CD4-positive, alpha-beta T cell treated with Interleukin-10 for 1 hour (primary cell): ENCODE results near the gene GATA2.

ENCODE experiments used
- DNase-seq: peaks from one replicate; pipeline ENCODE4 v3.0.0-alpha.2; 2020

Gene GATA2

GRCh38 chr3:128492671-128493569 is at the start of gene GATA2:
Gene GATA2 (minus strand): TSS chr3:128493201. CDS start chr3:128487031, 6,170 bp downstream.
- DNase-seq: no peak

GRCh38 chr3:128541246-128541645 is 48.2 kb upstream of the GATA2 start:
- no peak for DNase-seq

DNA sequence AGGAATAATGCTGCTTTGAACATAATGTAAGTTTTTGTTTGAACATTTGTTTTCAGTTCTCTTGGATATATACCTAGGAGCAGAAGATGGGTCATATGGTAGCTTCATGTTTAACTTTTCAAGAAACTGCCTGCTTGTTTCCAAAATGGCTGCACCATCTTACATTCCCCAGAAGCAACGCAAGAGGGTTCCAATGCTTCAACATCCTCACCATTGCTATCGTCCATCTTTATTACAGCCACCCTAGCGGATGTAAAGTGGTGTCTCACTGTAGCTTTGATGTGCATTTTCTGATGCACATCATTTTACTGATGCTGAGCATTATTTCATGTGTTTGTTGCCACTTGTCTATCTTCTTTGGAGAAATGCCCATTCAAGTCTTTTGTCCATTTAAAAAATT is 46.4 kb upstream of the GATA2 start:
- DNase-seq: no peak

DNA sequence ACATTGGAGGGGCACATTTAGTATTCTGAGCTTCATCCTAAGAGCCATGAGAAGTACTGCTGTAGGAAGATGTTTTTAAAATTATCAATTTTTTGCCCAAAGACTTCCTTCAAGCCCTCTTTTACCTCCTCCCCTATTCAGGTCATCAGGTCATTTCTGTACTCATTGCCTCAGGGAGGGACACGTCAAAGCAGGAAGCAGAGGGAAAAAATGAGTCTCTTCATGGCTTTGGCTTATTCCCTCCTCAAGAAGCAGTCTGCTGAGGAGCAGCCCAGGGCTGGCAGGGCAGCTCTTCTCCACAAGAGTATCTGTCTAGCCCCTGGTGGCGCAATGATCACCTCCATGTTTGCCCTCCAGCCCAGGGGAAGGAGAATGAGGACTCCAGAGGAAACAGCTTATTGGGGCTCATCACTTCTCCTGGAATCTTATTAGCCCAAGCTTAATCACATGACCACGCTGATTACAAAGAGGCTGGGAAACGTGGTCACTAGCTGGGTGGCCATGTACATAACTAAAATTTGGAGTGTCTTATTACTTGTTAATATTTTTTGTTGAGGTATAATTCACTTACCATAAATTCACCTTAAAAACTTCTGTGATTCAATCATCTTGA is 44.2 kb upstream of the GATA2 start:
- DNase-seq: no peak

GRCh38 chr3:128532012-128532983 is 39.3 kb upstream of the GATA2 start:
- DNase-seq: no peak

- DNase-seq: no peak
Observed at GRCh38 chr3:128524374-128525299, 31.6 kb upstream of the GATA2 start.

DNA sequence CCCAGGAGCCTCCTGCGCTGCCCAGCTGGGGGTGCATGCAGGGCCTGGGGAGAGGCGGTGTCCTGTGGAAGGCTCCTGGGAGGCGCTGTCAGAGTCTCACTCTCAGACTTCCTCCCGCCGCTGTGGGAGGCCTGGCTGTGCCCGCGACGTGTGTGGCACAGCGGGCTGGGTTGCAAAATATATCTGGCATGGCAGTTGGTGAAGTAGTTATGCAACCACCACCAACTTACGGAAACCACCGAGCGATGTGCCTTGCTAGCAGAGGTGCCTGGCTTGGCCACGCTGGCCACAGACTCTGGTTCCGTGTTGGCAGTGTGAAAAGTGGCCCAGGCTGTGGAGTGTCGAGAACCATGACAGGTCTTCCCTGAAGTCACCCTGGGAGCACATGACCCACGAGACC is 30.6 kb upstream of the GATA2 start:
- no peak for DNase-seq

- no peak for DNase-seq
Observed at GRCh38 chr3:128521715-128522114, 28.7 kb upstream of the GATA2 start.

DNA sequence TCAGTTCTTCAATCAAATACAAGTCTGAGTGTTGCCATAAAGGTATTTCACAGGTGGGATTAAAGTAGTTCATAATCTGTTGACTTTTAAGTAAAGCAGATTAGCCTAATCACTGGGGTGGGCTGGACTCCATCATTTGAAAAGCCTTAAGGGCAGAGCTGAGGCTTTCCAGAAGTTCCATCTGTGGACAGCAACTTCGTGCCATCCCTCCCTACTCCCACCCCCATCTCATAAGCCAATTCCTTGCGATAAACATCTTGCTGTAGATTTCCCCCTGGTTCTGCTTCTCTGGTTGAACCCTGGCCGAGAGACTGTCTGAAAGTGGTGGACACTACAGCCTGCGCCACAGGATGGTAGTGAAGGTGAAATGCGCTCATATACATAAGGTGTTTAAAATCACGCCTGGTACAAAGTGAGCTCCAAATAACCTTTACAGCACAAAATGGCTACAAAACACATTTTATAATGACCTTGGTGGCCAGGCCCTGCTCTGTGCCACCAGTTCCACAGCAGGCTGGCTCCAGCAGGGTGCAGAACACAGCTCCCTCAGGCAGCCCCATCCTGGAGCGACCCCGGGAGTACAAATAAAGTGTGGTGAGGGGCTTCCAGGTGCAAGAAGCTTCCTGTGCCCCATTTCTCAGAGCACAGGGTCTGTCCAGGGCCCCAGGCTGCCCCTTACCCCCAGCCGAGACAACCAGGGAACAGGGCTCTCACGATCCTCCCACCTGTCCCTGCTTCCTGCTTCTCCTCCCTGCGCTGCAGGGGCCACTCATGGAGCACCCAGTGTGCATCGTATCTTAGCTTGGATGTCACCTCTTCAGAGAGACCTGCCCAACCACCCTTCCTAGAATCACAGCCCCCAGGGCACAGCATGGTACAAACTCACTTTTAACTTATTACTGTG is 25.8 kb upstream of the GATA2 start:
- no peak for DNase-seq

DNA sequence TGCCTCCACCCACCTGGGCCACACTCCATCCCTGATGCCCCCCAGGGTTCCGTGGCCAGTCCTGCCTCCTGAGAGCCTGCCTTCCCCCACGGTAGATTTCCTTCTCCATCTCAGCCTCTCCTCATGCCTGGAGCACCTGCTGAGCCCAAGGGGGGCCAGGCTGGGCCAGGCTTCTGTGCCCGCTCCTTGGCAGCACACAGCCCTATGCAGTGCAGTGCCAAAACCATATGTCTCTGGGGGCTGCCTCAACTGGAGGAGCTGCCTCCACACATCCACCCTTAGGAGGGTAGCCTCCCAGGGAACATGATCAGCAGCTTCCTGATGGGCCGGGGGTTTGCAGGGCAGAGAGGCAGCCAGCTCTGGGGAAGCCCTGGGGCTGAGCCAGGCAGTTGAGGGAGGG is 24.6 kb upstream of the GATA2 start:
- DNase-seq: no peak

- no peak for DNase-seq
Observed at GRCh38 chr3:128515967-128516366, 23.0 kb upstream of the GATA2 start.

GRCh38 chr3:128508852-128509251 is 15.9 kb upstream of the GATA2 start:
- no peak for DNase-seq

DNA sequence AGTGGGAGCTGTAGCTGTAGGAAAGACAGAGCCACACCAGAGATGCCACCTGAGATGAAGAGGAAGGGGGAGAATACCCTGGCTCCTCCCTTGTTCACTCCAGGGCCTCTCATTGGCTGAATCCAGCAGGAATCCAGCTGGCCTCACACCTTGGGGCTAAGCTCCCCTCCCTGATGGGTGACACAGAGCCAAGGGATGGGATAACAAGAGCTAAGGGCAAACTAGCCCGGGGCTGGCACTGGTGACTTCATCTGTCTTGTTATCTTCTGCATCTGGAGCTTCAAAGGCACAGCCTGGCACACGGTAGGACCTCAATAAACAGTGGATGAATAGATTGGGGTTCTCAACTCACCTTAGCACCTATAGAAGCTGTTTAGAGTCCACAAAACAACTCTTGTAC is 13.8 kb upstream of the GATA2 start:
- DNase-seq: no peak

DNA sequence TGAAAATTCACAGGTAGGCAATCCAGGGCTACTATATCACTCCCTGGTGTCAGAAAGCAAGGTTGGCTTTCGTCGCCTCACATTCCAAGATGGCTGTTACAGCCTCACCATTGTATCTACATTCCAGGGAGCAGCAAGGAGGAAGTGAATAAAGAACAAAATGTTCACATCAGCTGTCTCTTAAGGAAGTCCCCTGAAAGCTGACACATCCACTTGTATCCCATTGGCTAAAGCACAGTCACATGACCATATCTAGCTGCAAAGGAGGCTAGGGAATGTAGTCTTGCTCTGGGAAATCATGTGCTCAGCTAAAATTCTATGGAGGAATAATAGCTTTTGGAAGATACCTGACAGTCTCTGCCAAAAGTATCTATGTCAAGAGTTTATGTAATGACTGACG is 12.8 kb upstream of the GATA2 start:
- no peak for DNase-seq

DNA sequence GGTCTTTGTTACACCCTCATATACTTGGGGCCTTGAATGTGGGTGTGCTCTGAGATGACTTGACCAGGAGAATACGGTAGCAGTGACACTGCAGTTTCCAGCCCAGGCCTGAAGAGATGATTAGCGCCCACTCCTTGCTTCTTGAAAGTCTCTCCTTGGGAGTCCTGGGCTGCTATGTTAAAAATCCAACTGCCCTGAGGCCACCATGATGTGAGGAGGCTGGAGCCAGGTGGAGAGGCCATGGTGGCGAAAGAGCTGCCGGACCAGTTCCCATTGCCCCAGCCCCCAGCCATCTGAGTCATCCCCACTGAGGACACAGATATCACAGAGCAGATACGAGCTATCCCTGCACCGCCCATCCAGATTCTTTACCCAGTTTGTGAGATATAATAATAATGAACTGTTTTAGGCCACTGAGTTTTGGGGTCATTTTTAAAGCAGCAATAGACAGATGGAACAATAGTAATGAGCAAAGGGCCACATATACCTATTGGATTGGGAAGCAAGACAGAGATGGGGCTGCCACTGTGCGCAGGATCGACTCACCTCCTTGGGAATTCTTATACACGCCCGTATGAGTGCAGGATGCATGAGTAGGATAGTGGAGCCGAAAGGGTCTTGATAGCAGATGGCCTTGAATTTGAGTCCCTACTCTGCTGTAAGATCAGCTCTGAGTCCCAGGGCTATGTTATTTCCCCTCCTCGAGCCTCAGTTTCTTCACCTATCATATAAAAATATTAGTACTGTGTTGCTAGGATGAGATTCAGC is 12.1 kb upstream of the GATA2 start:
- DNase-seq: no peak

DNA sequence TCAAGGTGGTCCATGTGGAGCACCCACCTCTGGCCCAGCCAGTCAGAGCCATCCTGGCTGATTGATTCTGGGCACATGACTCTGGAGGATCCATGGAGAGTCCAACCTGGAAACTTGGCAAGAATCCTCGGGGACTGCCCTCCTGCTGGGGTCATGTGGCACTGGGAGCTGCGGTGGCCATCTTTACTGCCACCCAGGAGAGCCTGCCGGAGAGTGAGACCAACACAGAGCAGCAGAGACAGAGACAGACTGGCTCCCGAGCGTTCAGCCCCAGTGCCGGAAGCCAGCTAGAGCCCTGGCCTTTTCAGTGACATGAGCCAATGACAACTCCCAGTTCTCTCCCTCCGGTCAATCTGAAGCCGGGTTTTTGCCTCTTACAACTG is 11.5 kb upstream of the GATA2 start:
- DNase-seq: no peak

GRCh38 chr3:128503751-128504532 is 10.9 kb upstream of the GATA2 start:
- DNase-seq: no peak

DNA sequence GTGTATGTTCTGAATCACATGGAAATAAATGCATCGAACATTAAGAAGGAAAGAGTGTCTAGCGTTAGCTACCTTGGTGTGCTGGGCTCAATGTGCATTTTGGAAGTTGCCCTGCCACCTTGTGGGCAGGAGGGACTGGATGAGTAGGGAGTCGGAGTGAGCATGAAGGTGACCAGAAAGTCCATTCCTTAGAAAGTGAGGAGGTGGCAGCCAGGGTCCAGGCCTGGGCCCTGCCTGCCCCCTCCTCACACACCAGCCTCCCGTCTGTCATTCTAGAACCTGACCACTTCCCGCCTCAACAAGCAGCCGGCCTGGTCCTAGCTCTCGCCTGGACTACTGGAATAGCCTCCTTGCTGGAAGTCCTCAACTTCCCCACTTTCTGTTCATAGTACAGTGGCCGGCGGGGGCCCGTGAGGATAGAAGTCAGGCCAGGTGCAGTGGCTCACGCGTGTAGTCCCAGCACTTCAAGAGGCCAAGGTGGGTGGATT is 10.2 kb upstream of the GATA2 start:
- DNase-seq: no peak

GRCh38 chr3:128502712-128503111 is 9.7 kb upstream of the GATA2 start:
- no peak for DNase-seq
